Aorta (tissue), 5 donors: Measurements from ENCODE around the gene TRIM44. TPM values are rescaled to one million over a fixed set of nuclear protein-coding genes. Genes with fewer than 3 reads are reported as not detected.
"Not testable (repeated sequence)": the region's sequence is repeated elsewhere in the genome, so short reads cannot be mapped to it uniquely, and the experiment has no call there.

Experiments used
- ATAC-seq: fragments of 200-7000 bp; cut with Tn5 transposase; one replicate; pipeline ENCODE4 v1.9.1; 2022; ENCODE audit warnings: moderate library complexity; ENCODE audit not compliant: low FRiP score
- DNase-seq, 2 donors: peaks; one replicate each; pipeline ENCODE4 v3.0.0-alpha.2; 2020
- H3K27ac ChIP-seq, 2 donors: one replicate each; pipeline ENCODE4 v1.5.1; 2013; ENCODE audit warnings: low read length in 2 of 2, mild to moderate bottlenecking in 2 of 2, moderate library complexity in 2 of 2, control low read depth in 1 of 2, inconsistent platforms in 1 of 2, low read depth in 1 of 2
- H3K27me3 ChIP-seq, 2 donors: one replicate each; pipeline ENCODE4 v1.6.1; 2013; ENCODE audit warnings: control low read depth in 1 of 2, low read length in 1 of 2, mild to moderate bottlenecking in 1 of 2, moderate library complexity in 1 of 2; ENCODE audit not compliant: insufficient read depth in 2 of 2, control insufficient read depth in 1 of 2
- H3K36me3 ChIP-seq, 2 donors: one replicate each; pipeline ENCODE4 v1.6.1; 2013; ENCODE audit warnings: control low read depth in 1 of 2, low read length in 1 of 2, mild to moderate bottlenecking in 1 of 2; ENCODE audit not compliant: insufficient read depth in 2 of 2, control insufficient read depth in 1 of 2
- H3K4me1 ChIP-seq, 2 donors: one replicate each; pipeline ENCODE4 v1.6.1; 2013; ENCODE audit warnings: low read length in 2 of 2, control low read depth in 1 of 2, mild to moderate bottlenecking in 1 of 2, moderate library complexity in 1 of 2; ENCODE audit not compliant: insufficient read depth in 2 of 2, control insufficient read depth in 1 of 2
- H3K4me3 ChIP-seq, 2 donors: one replicate each; pipeline ENCODE4 v1.5.1; 2013; ENCODE audit warnings: low read length in 2 of 2, control low read depth in 1 of 2, mild to moderate bottlenecking in 1 of 2
- H3K9me3 ChIP-seq: one replicate; pipeline ENCODE4 v1.6.1; 2013; ENCODE audit warnings: mild to moderate bottlenecking, low read length; ENCODE audit not compliant: control insufficient read depth
- WGBS, 2 donors: extraction: QIAGEN DNeasy Blood & Tissue Kit; methylation state at CpG; one replicate each; pipeline ENCODE4 v1.1.7; 2013; 5-methylcytosine and 5-hydroxymethylcytosine counted together
- intact Hi-C, 2 donors: fragments of 100-400 bp; cut with DNase I; formaldehyde crosslinking; loops; one replicate each; pipeline versions ENCODE4 v1.14.2 to v1.15.0; 2022
- polyA plus RNA-seq, 2 donors: library from polyadenylated mRNA; stranded (reverse); fragments of 200-250 nt; gene quantifications; one replicate each; pipeline ENCODE4 v1.2.3, GENCODE V29; 2013
- total RNA-seq, 2 donors: library from RNA; stranded (reverse); fragmentation: NEBNext Ultra II Directional; extraction: Animal tissue kit (Norgen Biotek cat#: 25700); gene quantifications; one replicate each; pipeline ENCODE4 v1.2.1, GENCODE V29; 2021
- donor health status: healthy with polysubstance abuse.
- donor health status: Bipolar disorder and iron deficiency.
- donor health status: DM: no; HTN: no; CAD: no.
- donor health status: DM: no; HTN: no; CAD: no.
- donor health status: DM: yes; HTN: yes; CAD: no.

TRIM44 gene
- total and polyA plus RNA-seq, 4 donors, result 10.3 to 63.3 (median 33.9) TPM

DNA sequence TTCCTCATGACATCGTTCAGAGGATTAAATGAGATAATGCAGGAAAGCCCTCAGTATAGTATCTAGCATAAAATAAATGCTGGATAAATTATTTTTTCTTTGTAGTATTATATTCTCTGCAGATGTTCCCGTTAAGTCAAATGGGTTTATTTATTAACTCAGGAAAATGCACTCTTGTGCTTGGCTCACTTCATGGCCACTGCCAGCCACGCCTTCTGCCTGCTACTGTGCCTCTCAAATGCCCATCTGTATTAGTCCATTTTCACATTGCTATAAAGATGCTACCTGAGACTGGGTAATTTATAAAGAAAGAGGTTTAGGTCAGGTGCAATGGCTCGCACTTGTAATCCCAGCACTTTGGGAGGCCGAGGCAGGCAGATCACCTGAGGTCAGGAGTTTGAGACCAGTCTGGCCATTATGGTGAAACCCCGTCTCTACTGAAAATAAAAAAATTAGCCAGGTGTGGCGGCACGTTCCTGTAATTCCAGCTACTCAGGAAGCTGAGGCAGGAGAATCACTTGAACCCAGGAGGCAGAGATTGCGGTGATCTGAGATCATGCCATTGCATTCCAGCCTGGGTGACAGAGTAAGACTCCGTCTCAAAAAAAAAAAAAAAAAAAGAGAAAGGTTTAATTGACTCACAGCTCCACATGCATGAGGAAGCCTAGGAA is 176.3 kb downstream of the TRIM44 start:
- not testable (repeated sequence) for H3K27ac ChIP-seq

GRCh38 chr11:35839368-35840161 is 177.0 kb downstream of the TRIM44 start:
- Histone ChIP-seq H3K27ac (no peak overlapping the region), H3K4me1 (no peaks in the 10 kb centered on the region), H3K27me3 (no peaks in the 10 kb centered on the region), H3K9me3 (peaks cover 3% of the 10 kb centered on the region), H3K4me3 (no peak overlapping the region), H3K36me3 (no peaks in the 10 kb centered on the region)
- DNase-seq, result no peak
- WGBS, 2 donors, result 96 to 97% methylated on average over 4 of the region's 4 CpGs
- ATAC-seq, result no peak
- intact Hi-C loops, result no loop called here

More for the DNA sequence above, 176.3 kb downstream of the TRIM44 start:
- H3K27me3 ChIP-seq, H3K36me3 ChIP-seq, H3K9me3 ChIP-seq, H3K4me3 ChIP-seq, intact Hi-C loops, ATAC-seq, H3K4me1 ChIP-seq, DNase-seq: not testable (repeated sequence)
- WGBS, 2 donors, result 90 to 93% methylated on average over 10 of the region's 10 CpGs

DNA sequence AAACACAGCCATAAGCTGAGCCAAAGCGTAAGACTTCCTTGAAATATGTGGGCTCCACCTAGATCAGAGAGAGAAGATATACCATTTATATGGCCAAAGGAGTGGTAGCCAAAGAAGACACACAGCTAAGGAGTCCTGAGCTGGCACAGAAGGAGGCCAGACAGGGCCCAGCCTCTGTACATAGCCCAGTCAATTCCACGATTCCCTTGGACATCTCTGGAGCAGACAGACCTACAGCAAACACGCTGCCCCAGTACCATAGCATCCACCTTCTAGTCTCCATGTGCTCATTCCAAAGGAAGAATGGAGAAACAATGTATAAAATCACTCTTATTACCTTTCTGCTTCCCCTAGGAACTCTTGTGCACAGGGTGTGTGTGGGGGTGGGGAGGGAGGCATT is 179.2 kb downstream of the TRIM44 start:
- DNase-seq (no peak), ATAC-seq (no peak)
- WGBS, 2 donors, result 96 to 99% methylated on average over 3 of the region's 3 CpGs
- Histone ChIP-seq H3K4me1 (no peaks in the 10 kb centered on the region), H3K4me3 (no peak overlapping the region), H3K27ac (no peak overlapping the region), H3K27me3 (no peaks in the 10 kb centered on the region), H3K36me3 (no peaks in the 10 kb centered on the region), H3K9me3 (peaks cover 3% of the 10 kb centered on the region)
- intact Hi-C loops, result no loop called here

- 0% methylated on average over 1 of the region's 1 CpG for WGBS, 2 donors
- DNase-seq, result no peak
These were observed 180.4 kb downstream of the TRIM44 start for GRCh38 chr11:35842958-35843357.

DNA sequence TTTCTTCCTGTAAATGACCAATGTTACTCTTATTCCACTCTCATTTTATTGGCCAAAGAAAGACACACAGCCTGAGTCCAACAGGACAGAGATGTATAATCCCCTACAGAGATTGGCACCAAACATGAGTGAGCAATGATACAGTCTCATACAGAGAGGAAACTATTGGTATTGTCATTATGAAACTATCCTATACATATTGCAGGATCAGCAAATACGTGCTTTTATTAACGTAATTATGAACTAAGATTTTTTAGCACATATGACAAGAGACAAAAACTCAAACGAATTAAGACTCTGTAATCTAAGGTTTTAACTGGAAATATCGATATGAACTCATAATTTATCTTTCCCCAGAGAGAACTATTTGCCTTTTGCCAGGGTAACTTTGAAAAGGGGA is 182.0 kb downstream of the TRIM44 start:
- Histone ChIP-seq H3K27ac (no peak overlapping the region), H3K4me1 (no peaks in the 10 kb centered on the region), H3K9me3 (peaks cover 3% of the 10 kb centered on the region), H3K27me3 (no peaks in the 10 kb centered on the region), H3K4me3 (no peak overlapping the region), H3K36me3 (no peaks in the 10 kb centered on the region)
- ATAC-seq, result no peak
- no peak for DNase-seq
- WGBS, 2 donors, result 51 to 63% methylated on average over 4 of the region's 4 CpGs
- intact Hi-C loops, result no loop called here

More at GRCh38 chr11:35842958-35843357, 180.4 kb downstream of the TRIM44 start:
- Histone ChIP-seq H3K4me3 (no peak overlapping the region), H3K4me1 (no peaks in the 10 kb centered on the region), H3K27ac (no peak overlapping the region), H3K27me3 (no peaks in the 10 kb centered on the region), H3K9me3 (peaks cover 3% of the 10 kb centered on the region), H3K36me3 (no peaks in the 10 kb centered on the region)
- intact Hi-C loops, result no loop called here
- no peak for ATAC-seq

DNA sequence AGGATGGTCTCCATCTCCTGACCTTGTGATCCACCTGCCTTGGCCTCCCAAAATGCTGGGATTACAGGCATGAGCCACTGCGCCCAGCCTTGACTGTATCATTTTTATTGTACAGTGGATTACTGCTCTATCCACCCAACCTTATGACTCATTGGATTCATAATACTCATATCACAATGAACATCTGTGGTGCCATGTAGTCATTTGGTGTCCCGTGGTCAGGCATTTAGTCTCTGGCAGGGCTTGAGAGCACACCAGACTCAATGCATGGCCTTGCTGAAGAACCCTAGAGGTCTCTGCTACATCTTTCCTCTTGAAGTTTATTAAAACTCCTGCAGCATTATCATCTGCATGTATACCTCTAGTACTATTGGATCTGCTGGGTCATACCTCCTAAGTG is 183.3 kb downstream of the TRIM44 start:
- intact Hi-C loops, result no loop called here
- 88 to 93% methylated on average over 2 of the region's 2 CpGs for WGBS, 2 donors
- Histone ChIP-seq H3K4me1 (no peaks in the 10 kb centered on the region), H3K27ac (no peak overlapping the region), H3K36me3 (no peaks in the 10 kb centered on the region), H3K9me3 (no peaks in the 10 kb centered on the region), H3K27me3 (no peaks in the 10 kb centered on the region), H3K4me3 (no peak overlapping the region)
- no peak for ATAC-seq
- no peak for DNase-seq

DNA sequence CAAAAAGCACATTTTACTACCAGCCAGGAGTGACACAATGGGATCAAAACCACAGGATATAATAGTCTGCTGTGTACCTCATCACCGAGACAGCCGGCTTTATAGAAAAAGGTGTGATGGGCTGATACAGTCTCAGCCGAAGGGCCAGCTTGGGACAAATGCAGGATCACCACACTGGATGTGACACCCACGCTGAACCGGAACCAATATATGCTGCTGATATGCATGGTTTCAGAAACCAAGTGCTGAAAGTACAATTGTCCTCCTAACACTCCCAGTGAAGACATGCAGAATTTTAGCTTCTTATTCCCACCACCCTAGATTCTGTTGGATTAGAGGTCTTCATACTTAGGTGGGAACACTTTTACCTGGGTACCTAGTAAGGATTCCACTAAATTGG is 184.3 kb downstream of the TRIM44 start:
- Histone ChIP-seq H3K36me3 (no peaks in the 10 kb centered on the region), H3K27me3 (no peaks in the 10 kb centered on the region), H3K27ac (no peak overlapping the region), H3K4me1 (no peaks in the 10 kb centered on the region), H3K4me3 (no peak overlapping the region), H3K9me3 (no peaks in the 10 kb centered on the region)
- no peak for DNase-seq
- intact Hi-C loops, result no loop called here
- 93 to 95% methylated on average over 5 of the region's 5 CpGs for WGBS, 2 donors
- no peak for ATAC-seq

- Histone ChIP-seq H3K4me1 (no peaks in the 10 kb centered on the region), H3K4me3 (no peak overlapping the region), H3K9me3 (no peaks in the 10 kb centered on the region), H3K27me3 (no peaks in the 10 kb centered on the region), H3K36me3 (no peaks in the 10 kb centered on the region), H3K27ac (no peak overlapping the region)
- no peak for ATAC-seq
- intact Hi-C loops, result no loop called here
- DNase-seq, result no peak
- WGBS, 2 donors, result 67 to 68% methylated on average over 2 of the region's 2 CpGs
These were observed 184.9 kb downstream of the TRIM44 start for GRCh38 chr11:35847473-35847872.

GRCh38 chr11:35848616-35849015 is 186.0 kb downstream of the TRIM44 start:
- ATAC-seq, result no peak
- H3K27me3 ChIP-seq, result no peaks in the 10 kb centered on the region
- no peaks in the 10 kb centered on the region for H3K36me3 ChIP-seq
- DNase-seq, result no peak
- H3K4me1 ChIP-seq, result no peaks in the 10 kb centered on the region
- no peak overlapping the region for H3K27ac ChIP-seq
- H3K9me3 ChIP-seq, result no peaks in the 10 kb centered on the region
- intact Hi-C loops, result no loop called here
- no peak overlapping the region for H3K4me3 ChIP-seq
- 65 to 69% methylated on average over 4 of the region's 4 CpGs for WGBS, 2 donors
